Neutrophil (primary cell): ENCODE measurements around the gene RGMA.

Source experiments
- H3K27ac ChIP-seq: fragments of 200-600 bp; sonication (generic); 2 replicates; pipeline ENCODE4 v1.5.1; 2016; ENCODE audit warnings: mild to moderate bottlenecking, moderate library complexity
- H3K27me3 ChIP-seq: fragments of 200-600 bp; sonication (generic); 2 replicates; pipeline ENCODE4 v1.6.0; 2016; ENCODE audit warnings: mild to moderate bottlenecking
- H3K36me3 ChIP-seq: fragments of 200-600 bp; sonication (generic); 2 replicates; pipeline ENCODE4 v1.5.1; 2017
- H3K4me1 ChIP-seq, 2 experiments: fragments of 200-600 bp in 1 of 2; sonication (generic) in 1 of 2; 1 replicate in 1 of 2; 2 replicates in 1 of 2; pipeline versions ENCODE4 v1.5.1 to v1.6.1; 2013 to 2016; ENCODE audit warnings: low read depth in 1 of 2, low read length in 1 of 2, mild to moderate bottlenecking in 1 of 2, moderate library complexity in 1 of 2; ENCODE audit not compliant: control insufficient read depth in 1 of 2, insufficient read depth in 1 of 2
- H3K4me3 ChIP-seq, 2 experiments: fragments of 200-600 bp in 1 of 2; sonication (generic) in 1 of 2; 1 replicate in 1 of 2; 2 replicates in 1 of 2; pipeline ENCODE4 v1.5.1; 2013 to 2016; ENCODE audit warnings: low read depth in 1 of 2, low read length in 1 of 2, mild to moderate bottlenecking in 1 of 2, moderate library complexity in 1 of 2
- H3K9me3 ChIP-seq: fragments of 200-600 bp; sonication (generic); 2 replicates; pipeline ENCODE4 v1.5.1; 2016
- TF ChIP-seq, protein P1 (sequence below): fragments of 200-600 bp; sonication (generic); IDR thresholded peaks from 2 replicates; pipeline ENCODE4 v1.5.1; 2016; ENCODE audit warnings: antibody characterized with exemption

Gene RGMA

DNA sequence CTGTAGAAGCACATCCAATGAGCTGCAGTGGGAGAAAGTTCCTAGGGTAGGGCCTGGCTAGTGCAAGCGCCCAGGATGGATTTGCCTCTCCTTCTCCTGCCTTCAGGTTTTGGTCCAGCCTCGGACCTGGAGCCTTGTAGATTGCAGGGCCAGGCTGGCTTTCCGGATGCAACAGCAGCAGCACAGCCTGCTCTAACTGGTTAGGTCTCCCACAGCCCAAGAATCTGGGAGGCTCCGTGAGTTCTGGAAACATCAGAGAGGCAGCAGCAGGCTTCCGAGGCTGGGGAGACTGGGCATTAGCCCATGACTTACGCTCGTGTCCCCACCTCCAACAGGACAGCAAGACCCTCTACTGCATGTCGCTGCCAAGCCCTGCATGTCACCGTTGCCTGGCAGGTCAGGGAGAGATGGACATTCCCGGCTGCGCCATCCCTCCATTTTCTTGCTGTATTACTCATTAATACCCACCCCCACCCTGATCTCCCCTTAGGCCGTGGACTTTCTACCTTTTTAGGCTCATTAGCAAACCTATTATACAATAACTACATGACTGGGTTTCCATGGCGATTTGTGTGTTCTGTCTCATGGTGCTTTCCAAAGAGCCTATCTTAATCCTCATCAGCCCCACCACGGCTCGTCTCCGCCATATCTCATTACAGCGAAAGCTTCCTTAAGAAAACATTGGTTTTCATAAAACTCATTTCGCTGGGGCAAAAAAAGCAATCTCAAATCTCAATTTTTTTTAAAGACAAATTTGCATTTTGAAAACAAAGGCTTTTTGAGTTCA, 40.9 kb upstream of the RGMA start:
- Histone ChIP-seq H3K27ac (no peak overlapping the region), H3K4me1 (no peaks in the 10 kb centered on the region), H3K4me3 (no peak overlapping the region), H3K9me3 (no peaks in the 10 kb centered on the region), H3K36me3 (no peaks in the 10 kb centered on the region), H3K27me3 (no peaks in the 10 kb centered on the region)
- TF ChIP-seq, protein P1, sequence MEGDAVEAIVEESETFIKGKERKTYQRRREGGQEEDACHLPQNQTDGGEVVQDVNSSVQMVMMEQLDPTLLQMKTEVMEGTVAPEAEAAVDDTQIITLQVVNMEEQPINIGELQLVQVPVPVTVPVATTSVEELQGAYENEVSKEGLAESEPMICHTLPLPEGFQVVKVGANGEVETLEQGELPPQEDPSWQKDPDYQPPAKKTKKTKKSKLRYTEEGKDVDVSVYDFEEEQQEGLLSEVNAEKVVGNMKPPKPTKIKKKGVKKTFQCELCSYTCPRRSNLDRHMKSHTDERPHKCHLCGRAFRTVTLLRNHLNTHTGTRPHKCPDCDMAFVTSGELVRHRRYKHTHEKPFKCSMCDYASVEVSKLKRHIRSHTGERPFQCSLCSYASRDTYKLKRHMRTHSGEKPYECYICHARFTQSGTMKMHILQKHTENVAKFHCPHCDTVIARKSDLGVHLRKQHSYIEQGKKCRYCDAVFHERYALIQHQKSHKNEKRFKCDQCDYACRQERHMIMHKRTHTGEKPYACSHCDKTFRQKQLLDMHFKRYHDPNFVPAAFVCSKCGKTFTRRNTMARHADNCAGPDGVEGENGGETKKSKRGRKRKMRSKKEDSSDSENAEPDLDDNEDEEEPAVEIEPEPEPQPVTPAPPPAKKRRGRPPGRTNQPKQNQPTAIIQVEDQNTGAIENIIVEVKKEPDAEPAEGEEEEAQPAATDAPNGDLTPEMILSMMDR: no peak

DNA sequence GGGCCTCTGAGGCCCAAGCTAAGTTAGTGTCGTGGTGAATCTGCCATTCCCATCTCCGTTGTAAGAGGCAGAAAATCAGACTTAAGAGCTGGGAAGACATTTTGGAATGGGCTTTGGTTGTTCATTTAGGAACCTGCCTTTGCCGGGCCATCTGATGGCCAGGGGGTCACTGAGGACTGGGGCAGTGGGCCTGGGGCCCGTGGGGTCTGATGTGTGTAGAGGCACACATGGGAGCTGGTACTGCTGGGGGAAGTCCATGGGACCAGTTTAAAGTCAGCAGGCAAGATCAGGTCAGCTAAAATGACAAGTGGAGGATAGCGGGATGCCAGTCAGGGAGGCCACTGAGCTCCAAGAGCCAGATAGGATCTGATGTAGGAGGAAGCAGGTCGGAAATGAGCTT, 38.3 kb upstream of the RGMA start:
- Histone ChIP-seq H3K27me3 (no peaks in the 10 kb centered on the region), H3K27ac (no peak overlapping the region), H3K36me3 (no peaks in the 10 kb centered on the region), H3K4me3 (no peak overlapping the region), H3K9me3 (no peaks in the 10 kb centered on the region), H3K4me1 (no peaks in the 10 kb centered on the region)
- TF ChIP-seq, protein P1: no peak

DNA sequence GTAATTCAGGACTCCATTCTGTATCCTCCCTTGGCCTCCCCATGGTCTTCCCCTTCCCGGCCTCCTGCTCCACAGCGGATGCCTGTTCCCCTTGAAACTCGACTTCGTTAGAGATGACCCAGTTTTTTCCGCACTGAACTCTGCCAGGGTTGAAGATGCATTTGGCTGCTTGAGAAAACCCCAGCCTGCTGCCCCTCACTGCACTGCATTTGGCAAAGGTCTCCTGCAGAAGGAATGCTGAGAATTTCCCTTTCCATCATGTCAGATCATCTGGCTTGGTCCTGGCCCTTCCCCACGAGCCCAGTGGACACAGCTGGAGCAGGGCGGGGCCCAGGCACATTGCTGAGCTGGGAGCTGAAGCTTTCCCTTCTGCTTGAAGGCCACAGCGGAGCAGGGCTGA, 37.6 kb upstream of the RGMA start:
- Histone ChIP-seq H3K27ac (no peak overlapping the region), H3K9me3 (no peaks in the 10 kb centered on the region), H3K4me3 (no peak overlapping the region), H3K27me3 (no peaks in the 10 kb centered on the region), H3K4me1 (no peaks in the 10 kb centered on the region), H3K36me3 (no peaks in the 10 kb centered on the region)
- TF ChIP-seq, protein P1: no peak

DNA sequence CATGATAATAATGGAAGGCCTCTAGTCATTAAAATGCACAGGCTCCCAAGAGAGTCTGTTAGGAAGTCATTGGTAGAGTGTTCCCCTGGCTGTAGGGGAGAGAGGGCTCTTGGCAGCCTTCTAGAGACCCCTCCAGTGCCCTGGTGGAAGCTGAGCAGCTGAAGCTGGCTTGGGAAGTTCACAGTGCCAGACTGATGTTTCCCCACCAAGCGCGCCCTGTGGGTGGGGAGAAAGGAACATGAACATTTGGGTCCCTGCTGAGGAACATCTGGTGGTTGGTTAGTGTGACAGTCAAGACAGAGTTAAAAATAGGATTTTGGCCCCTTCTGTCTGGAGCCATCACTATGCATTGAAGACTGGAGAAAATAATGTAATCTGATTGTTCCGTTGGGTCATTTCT, 37.1 kb upstream of the RGMA start:
- TF ChIP-seq, protein P1: no peak
- Histone ChIP-seq H3K4me3 (no peak overlapping the region), H3K36me3 (no peaks in the 10 kb centered on the region), H3K9me3 (no peaks in the 10 kb centered on the region), H3K27me3 (no peaks in the 10 kb centered on the region), H3K4me1 (no peaks in the 10 kb centered on the region), H3K27ac (no peak overlapping the region)

DNA sequence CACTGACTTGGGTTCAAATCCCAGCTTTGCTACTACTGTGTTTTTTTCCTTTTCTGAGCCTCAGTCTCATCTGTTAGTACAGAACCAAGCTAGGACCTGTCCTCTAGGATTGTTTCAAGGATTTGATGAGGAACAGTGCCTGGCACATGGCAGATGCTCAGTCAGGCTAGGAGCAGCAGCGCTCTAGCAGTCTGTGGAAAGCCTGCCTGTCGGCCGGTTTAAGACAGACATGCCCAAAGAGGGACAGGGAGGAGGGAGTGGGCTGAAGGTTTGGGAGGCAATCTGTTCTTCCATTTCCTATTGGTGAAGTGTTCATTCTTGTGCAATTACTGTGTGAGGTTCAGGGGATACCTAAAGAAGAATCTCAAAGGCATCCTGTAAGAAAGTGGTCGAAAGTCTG, 35.1 kb upstream of the RGMA start:
- Histone ChIP-seq H3K9me3 (no peaks in the 10 kb centered on the region), H3K27ac (no peak overlapping the region), H3K4me1 (no peaks in the 10 kb centered on the region), H3K36me3 (no peaks in the 10 kb centered on the region), H3K27me3 (no peaks in the 10 kb centered on the region), H3K4me3 (no peak overlapping the region)
- TF ChIP-seq, protein P1: no peak
